ENCODE results near the gene NDEL1.

Gene NDEL1

DNA sequence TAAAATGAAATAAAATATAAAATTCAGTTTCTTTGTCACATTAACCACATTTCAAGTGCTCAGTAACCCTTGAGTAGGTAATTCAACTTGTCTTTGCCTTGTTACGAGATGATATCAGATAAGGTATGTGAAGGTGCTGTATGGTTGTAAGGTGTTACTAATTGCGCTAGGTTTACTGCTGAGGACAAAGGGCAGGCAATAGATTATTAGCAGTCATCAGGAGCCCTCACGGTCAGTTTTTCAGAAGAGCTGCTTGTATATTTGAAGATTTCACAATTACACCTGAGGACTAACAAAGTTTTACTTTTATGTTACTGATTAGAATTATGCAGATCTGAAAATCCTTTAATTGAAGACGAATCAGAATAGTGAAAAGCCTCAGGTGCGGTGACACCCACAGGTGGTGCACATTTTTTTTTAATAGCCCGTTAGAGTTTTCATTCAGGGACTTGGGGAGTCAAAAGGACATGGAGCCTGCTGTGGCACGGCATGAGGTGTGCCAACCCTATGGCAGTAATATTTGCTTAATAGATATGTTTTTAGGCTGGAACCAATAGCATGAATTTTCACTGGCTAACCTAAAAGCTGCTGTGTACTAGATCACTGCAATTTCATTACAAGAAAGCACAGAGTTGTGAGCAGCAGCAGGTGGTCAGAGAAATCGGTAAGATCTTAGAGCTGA is 16.4 kb downstream of the NDEL1 start:
- TF ChIP-seq, protein P1, sequence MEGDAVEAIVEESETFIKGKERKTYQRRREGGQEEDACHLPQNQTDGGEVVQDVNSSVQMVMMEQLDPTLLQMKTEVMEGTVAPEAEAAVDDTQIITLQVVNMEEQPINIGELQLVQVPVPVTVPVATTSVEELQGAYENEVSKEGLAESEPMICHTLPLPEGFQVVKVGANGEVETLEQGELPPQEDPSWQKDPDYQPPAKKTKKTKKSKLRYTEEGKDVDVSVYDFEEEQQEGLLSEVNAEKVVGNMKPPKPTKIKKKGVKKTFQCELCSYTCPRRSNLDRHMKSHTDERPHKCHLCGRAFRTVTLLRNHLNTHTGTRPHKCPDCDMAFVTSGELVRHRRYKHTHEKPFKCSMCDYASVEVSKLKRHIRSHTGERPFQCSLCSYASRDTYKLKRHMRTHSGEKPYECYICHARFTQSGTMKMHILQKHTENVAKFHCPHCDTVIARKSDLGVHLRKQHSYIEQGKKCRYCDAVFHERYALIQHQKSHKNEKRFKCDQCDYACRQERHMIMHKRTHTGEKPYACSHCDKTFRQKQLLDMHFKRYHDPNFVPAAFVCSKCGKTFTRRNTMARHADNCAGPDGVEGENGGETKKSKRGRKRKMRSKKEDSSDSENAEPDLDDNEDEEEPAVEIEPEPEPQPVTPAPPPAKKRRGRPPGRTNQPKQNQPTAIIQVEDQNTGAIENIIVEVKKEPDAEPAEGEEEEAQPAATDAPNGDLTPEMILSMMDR (IDR thresholded peaks at IDR 0.05; ENCODE audit: low read length, missing control alignments), result no peak
- no peak overlapping the region for H3K4me3 ChIP-seq (replicated peaks; ENCODE audit: low read depth, low read length)
- no peak for DNase-seq (ENCODE audit: low read depth)

DNA sequence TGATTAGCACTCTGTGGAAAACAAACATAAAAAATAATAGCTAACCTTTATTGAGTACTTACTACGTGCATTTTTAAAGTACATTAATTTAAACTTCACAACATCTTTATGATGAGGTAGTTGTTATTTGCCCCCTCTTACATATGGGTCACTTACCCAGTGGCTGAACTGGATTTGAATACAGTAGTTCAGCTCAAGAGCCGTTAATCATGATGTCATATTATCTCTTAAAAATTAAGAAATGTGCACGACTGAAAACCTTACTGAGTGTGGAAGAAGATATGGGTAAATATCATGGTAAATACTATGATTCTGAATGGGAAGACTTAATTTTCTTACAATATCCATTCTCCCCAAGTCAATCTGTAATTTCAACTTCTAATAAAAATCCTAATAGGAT is 17.6 kb downstream of the NDEL1 start:
- no peak for DNase-seq (ENCODE audit: low read depth)
- TF ChIP-seq, protein P1 (IDR thresholded peaks at IDR 0.05; ENCODE audit: low read length, missing control alignments), result no peak
- H3K4me3 ChIP-seq (replicated peaks; ENCODE audit: low read depth, low read length), result no peak overlapping the region

DNA sequence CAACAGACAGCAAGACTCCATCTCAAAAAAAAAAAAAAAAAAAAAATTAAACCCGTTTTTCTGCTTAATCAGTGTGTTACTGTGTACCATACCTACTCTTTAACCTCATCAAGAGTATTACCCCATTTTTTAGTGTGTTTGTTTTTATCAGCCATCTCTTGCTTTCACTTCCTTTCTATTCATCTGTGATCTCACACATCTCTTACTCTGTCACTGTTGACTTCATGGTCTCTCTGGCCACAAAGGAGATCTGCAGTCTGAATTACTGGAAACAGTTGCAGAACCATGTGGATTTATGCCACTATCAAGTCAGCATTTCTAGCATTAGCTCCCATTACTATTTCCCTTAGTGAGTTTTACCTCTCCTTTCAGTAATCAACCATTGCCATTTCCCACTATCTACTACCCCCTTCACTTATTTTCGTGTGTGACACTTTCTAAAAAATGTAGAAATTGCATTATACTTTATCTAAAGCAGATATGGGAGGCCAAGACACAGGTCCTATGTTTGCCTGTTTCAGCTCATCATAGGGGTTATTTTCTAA is 20.1 kb downstream of the NDEL1 start:
- TF ChIP-seq, protein P1 (IDR thresholded peaks at IDR 0.05; ENCODE audit: low read length, missing control alignments), result no peak
- no peak overlapping the region for H3K4me3 ChIP-seq (replicated peaks; ENCODE audit: low read depth, low read length)
- DNase-seq (ENCODE audit: low read depth), result no peak

DNA sequence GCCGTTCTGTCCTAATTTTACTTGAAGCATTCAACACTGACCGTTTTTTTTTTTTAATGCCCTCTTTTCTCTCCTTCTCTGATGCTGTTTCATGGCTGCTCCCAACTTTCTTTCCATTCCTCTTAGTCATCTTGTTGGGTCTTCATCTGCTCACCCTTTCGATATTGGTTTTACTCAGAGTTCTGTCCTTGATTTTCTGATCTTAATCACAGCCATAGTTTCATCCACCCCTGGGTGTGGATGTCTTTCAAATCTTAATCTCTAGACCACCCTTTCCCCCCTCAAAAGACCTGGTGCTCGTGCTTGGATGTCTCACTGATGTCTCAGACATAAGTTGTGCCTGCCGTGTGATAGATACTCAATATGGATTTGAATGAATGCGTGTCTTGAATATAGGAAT is 22.4 kb downstream of the NDEL1 start:
- no peak overlapping the region for H3K4me3 ChIP-seq (replicated peaks; ENCODE audit: low read depth, low read length)
- no peak for DNase-seq (ENCODE audit: low read depth)
- TF ChIP-seq, protein P1 (IDR thresholded peaks at IDR 0.05; ENCODE audit: low read length, missing control alignments), result no peak

DNA sequence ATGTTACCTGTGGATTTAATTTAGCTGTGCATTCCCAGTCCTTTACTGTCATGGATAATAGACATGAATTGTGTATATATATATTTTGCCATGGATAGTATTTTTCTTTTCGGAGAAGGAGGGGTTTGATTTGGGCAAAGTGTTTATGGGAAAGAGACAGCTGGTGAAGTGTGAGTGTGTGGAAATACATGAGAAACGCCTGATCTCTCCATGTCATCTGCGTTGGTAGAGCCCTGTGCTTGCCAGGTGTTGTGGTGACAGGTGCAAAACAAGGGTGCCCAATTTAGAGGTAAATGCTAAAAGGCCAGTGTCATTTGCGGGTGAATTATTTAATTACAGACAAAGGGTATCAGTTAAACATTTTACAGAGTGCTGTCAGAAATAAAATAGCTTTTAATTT is 23.4 kb downstream of the NDEL1 start:
- H3K4me3 ChIP-seq (replicated peaks; ENCODE audit: low read depth, low read length), result no peak overlapping the region
- DNase-seq (ENCODE audit: low read depth), result no peak
- TF ChIP-seq, protein P1 (IDR thresholded peaks at IDR 0.05; ENCODE audit: low read length, missing control alignments), result no peak

DNA sequence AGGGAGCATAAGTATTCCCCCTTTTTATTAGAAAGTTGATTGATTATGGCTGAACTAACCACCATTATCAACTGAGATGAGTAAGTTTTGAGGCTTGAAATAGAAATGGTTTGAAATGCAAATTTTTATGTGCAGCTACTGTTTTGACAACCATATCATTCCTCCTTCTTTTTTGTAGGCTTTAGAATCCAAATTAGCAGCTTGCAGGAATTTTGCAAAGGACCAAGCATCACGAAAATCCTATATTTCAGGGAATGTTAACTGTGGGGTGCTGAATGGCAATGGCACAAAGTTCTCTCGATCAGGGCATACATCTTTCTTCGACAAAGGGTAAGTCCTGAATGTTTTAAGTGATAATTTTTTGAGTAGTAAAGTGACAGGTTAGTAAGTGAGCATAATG is 24.1 kb downstream of the NDEL1 start:
- no peak for DNase-seq (ENCODE audit: low read depth)
- no peak overlapping the region for H3K4me3 ChIP-seq (replicated peaks; ENCODE audit: low read depth, low read length)
- TF ChIP-seq, protein P1 (IDR thresholded peaks at IDR 0.05; ENCODE audit: low read length, missing control alignments), result no peak

DNA sequence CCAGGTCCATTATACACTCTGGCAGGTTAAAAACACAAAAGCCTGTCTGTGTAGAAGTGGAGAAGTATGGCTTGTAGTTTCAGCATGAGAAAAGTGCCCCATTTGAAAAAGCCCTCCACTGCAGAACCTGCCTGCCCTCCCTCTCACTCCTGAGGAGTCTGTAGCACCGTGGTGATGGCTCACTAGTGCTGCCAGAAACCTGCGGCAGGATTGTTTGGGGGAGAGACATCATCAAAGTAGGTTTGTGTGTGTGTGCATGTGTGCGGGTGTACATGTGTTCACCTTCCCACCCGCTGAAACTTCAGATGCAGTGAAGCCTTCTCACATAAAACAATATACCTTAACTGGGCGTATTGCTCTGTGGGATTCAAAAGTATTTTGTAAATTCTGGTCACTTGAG is 26.9 kb downstream of the NDEL1 start:
- no peak overlapping the region for H3K4me3 ChIP-seq (replicated peaks; ENCODE audit: low read depth, low read length)
- TF ChIP-seq, protein P1 (IDR thresholded peaks at IDR 0.05; ENCODE audit: low read length, missing control alignments), result no peak
- no peak for DNase-seq (ENCODE audit: low read depth)

All from fibroblast of pulmonary artery (primary cell).